Upper lobe of left lung (tissue), 4 donors: ENCODE measurements around the gene HIC2.
"Not testable (repeated sequence)": the region's sequence is repeated elsewhere in the genome, so short reads cannot be mapped to it uniquely, and the experiment has no call there.

Source experiments
- CTCF ChIP-seq, 6 experiments: fragments of 450-650 bp in 4 of 6; fragments of 200-600 bp in 2 of 6; sonication (generic) in 2 of 6; IDR thresholded peaks; one replicate each; pipeline ENCODE4 v1.5.1; 2016 to 2019; ENCODE audit warnings: antibody characterized with exemption in 6 of 6
- POLR2AphosphoS5 ChIP-seq, 2 donors: sonication (generic); formaldehyde crosslinking; IDR thresholded peaks; one replicate each; pipeline ENCODE4 v1.5.1; 2017; ENCODE audit warnings: antibody characterized with exemption in 2 of 2

- TF ChIP-seq CTCF, POLR2AphosphoS5 (IDR thresholded peaks at IDR 0.05): not testable (repeated sequence)
Observed at GRCh38 chr22:21472984-21473383, 55.8 kb downstream of the HIC2 start.
